GM19240 (cell line): ENCODE data around the gene CPN2.

Experiments used
- DNase-seq: peaks from one replicate; pipeline ENCODE4 v3.0.0; 2011; ENCODE audit warnings: low spot score; ENCODE audit not compliant: insufficient read length

Gene CPN2

DNA sequence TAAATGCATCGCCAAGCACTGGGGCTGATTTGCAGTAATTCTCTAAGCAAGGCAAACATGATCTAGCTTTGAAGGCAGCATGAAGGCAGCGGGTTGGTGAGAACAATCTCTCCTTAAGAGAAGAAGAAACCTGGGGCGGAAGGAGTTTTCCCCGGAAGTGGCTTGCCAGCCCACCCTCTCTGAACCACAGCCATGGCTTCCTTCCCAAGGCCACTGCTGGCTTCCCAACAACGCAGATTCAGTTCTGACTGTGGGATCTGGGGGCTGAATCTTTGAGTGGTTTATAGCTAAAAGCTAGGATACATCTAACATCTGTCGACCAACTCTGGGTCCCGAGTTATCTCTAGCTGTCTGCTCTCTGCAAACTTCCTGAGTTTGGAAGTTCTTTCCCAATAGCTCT, 4.3 kb upstream of the CPN2 start:
- DNase-seq: no peak

DNA sequence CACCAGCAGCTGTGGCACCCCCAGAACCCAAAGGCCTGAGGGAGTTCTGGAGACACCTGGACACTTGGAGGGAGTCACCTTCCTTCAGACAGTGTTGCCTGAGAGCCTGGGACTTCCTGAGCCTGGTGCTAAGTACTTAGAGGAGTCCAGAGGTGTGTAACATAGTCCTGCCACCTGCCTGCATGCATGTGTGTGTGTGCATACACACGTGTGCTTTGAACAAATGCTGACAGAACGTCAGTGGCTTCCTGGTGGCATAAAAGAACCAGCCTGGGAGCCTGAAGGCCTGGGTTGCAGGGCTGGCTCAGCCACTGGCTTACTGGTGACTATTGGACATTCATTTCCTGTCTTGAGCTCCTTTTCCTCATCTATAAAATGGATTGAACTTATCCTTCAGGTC, 3.2 kb upstream of the CPN2 start:
- no peak for DNase-seq

DNA sequence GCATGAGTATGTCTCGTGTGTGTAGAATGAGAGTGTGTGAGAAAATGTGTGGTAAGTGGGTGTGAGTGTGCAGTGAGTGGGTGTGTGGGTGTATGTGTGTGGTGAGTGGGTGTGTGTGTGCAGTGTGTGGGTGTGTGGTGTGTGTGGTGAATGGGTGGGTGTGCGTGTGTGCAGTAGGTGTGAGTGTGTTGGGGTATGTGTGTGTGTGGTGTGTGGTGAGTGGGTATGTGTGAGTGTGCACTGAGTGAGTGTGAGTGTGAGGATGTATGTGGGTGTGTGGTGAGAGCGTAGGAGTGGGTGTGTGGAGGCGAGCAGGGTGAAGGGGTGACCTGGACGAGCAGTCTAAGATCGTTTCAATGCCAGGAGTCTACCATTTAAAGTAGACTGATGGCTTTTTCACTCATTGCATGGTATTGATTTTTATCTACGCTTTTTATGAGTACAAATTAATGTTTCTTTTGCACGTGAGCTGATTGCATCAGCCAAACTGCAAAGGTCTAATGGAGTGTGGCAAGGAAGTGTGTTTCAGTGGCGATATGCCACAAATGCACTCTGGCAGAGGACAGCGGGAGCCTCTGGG, 1.6 kb upstream of the CPN2 start:
- DNase-seq: no peak

DNA sequence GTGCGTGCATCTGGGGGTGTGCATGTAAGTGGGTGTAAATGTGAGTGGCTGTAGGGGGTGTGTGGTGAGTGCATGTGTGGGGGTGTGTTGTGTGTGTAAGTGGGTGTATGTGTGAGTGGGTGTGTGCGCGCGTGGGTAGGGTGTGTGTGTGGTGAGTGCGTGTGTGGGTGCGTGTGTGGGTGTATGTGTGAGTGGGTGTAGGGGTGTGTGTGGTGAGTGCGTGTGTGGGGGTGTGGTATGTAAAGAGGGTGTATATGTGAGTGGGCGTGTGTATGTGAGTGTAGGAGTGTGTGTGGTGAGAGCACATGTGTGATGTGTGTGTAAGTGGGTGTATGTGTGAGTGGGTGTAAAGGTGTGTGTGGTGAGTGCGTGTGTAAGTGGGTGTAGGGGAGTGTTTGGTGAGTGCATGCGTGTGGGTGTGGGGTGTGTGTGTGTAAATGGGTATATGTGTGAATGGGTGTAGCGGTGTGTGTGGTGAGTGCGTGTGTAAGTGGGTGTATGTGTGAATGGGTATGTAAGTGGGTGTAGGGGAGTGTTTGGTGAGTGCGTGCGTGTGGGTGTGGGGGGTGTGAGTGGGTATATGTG, 916 bp upstream of the CPN2 start:
- no peak for DNase-seq

DNA sequence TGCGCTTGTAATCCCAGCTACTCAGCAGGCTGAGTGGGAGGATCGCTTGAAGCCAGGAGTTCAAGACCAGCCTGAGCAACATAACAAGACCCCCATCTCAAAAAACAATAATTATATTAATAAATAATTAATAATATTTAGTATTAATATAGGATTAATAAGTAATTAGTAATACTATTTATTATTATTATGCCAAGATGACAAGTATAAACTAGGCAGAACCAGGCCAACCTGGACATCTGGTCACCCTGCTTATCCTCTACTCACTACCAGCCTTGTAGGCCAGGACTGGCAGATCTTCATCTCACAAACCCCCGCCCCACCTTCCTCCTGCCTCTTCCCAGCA, 429 bp downstream of the CPN2 start:
- DNase-seq: no peak

DNA sequence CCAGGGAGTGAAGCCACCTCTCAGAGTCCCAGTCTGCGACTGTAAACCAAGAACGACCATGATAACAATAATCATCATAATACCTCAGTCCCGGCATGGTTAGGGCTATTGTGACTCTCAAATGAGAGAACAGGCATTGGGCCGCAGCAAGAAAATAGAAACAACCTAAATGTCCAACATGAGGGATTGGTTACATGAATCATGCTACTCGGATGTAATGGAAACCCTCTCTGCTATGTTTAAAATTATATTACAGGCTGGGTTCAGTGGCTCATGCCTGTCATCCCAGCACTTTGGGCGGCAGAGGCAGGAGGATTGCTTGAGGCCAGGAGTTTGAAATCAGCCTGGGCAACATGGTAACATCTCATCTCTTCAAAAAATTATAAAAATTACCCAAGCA, 2.8 kb downstream of the CPN2 start:
- no peak for DNase-seq

DNA sequence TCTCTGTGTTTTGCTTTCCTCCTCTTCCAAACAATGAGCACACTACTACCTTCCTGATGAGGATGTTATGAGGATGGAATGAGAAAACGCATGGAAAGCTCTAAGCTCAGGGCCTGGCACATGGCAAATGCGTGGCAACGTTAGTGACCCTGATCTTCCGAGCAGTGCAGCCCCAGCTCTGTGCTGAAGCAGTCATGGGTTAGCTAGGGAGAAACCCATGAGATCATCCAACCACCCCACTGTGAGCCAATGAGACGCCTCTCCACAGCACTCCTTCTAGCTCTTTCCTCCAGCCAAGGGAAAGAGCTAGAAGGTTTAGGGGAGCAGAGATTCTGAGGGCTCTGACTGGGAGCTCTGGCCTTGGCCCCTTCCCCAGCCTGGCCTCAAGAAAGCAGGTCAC, 4.5 kb downstream of the CPN2 start:
- DNase-seq: no peak

DNA sequence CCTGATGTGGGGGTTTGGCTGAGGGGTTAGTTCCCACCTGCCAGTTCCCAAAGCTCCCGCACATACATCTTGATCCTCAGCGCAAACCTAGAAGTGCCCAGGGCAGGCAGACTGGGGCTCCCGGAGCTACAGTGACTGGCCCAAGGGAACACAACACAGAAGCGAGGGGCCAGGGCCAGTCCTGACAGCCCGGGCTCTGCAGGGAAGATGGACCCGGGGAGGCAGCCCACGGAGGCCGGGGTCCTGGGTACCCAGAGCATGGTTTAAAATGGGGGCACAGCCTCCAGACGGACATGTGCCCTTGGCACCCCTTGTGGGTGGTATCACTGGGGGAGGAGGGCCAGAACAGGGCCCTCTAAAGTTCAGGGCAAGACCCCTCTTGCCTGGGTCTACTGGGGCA, 5.1 kb downstream of the CPN2 start:
- DNase-seq: no peak

DNA sequence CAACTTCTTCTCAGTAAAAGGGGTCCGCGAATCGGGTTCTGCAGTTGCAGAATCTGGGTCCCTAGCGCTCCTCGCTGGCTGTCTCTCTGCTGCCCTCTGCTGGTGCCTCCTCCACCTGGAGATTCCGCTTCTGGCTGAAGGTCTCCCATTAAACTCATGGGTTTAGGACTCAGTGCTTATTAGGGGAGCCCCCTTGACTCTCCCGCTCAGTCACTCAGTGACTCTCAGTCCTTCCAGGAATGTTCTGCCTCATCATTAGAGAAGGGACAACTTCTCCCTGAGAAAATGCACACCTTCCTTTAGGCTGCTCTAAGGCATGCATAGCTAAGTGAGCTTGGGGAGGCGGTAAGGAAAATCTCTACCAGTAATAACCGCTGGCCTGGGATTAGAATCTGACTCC, 7.1 kb downstream of the CPN2 start:
- DNase-seq: peak; percentile 90

DNA sequence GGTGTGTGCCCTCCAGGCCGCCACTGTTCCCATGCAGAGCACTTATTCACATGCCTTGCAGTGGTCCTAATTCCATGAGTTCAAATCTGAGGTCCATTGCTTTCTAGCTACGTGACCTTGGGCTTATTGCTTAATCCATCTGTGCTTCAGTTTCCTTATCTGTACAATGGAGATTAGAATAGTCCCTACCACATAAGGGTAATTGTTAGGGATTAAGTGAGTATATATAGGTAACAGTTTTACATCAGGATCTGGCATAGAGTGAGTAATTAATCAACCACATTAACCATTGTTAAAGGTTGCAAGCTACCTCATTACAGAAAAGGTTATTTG, 7.6 kb downstream of the CPN2 start:
- no peak for DNase-seq

DNA sequence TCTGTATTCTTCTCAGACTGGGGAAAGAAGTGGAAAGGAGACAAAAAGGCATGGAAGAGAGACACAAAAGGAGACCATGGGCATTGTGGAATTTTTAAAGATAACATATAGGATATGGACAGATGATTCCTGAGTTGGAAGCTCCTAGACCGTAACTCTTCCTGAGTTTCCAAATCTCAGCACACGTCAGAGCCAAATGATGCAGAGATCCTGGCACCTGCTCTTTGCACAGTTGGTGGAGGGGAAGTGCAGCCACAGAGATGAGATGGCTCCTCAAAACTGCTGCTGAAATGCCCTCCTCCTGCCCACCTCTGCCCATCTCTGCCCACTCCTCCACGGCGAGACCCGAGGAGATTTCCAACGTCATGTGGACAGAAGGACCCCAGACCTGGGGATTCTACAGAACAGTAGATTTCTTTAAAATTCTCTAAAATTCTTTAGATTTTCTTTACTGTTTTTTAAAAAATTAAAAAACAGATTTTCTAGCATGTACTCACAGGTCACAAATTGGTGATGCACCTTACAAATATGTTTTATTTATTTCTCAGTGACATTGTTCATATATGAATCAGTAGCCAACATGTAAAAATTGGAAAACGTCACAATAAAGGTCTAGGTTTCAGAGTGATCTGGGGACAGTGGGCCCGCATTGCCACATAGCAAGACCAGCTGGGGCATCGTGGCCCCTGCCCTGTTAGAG, 8.1 kb downstream of the CPN2 start:
- no peak for DNase-seq

DNA sequence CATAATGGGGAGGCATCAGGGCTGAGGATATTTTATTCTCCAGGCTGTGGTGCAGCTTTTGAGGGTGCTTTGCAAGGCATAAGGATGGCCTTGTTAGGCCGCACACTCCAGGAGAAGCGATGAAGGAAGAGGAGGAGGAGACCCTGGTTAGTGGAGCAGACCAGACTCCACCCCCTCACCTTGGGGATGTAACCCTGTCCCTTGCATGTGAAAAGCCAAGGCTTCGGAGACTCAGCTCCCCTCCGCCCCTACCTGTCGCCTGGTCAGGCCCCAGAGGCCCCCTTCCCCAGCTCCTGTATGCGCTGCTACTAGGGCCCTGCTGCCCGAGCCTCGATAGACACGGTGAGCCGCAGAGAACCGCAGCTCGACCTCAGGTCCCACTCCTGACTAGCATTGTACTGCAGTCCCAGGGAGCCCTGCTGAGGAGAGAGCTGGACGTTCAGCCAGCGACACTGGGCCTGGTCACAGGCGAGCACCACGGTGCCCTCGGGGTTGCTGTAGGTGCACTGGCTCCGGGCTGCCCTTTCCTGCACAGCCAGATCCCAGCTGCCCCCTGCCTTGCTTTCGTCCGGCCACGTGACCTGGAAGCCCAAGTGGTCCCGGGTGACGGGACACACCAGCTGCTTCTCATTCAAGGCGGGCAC, 10.2 kb downstream of the CPN2 start:
- DNase-seq: no peak

DNA sequence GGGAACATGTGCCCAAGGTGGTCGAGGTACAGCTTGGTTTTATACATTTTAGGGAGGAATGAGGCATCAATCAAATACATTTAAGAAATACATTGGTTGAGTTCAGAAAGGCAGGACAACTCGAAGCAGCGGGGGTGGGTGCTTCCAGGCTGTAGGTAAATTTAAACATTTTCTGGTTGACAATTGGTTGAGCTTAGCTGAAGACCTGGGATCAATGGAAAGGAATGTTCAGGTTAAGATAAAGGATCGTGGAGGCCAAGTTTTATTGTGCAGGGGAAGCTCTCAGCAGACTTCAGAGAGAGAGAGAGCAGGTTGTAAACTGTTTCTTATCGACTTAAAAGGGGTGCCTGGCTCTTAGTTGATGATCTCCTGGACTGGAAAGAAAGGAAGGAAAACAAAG, 11.3 kb downstream of the CPN2 start:
- no peak for DNase-seq

DNA sequence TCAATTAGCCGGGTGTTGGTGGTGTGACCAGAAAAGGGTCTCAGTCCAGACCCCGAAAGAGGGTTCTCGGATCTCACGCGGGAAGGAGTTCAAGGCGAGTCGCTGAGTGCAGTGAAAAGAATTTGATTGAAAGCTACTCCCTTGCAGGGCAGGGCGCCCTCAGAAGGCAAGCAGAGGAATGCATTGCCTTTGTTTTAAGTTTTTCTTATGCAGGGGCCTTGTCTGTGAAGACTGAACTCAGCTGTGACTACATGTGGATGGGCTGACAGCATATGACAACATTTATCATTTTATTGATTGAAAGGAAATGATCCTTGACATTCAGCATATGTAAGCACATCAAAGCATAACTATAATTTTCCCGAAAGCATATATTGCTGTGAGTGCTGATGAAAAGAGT, 11.8 kb downstream of the CPN2 start:
- DNase-seq: no peak

DNA sequence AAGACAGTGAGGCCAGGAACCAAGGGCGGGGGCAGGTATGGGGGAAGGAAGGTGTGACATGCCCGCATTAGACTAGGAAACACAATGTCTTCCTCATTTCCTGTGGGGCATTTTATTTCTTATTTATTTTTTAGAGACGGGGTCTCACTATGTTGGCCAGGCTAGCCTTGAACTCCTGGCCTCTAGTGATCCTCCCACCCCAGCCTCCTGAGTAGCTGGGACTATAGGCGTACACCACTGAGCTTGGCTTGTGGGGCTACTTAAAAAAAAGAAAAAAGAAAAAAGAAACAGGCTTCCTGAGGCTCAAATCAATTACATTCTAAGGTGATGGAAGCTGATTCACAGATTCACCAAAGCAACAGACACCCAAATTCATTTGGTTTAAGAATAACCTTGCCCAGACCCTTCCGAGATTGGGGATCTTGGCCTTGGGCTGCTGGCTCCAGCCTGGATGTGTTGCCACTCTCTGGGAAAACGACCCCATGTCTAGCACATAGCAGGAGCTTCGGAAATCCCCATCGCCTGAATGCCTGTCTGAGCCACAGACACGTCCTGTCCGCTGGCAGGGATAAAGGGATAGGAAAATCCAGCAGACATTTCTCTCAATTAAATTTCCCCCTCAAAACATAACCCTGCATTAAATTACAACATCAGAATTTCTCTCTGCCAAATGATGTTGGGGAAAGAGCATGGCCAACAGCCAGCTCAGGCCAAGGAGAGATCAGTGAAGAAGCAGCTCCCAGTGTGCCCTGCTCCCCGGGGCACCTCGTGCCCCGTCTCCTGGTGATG, 13.0 kb downstream of the CPN2 start:
- DNase-seq: no peak

DNA sequence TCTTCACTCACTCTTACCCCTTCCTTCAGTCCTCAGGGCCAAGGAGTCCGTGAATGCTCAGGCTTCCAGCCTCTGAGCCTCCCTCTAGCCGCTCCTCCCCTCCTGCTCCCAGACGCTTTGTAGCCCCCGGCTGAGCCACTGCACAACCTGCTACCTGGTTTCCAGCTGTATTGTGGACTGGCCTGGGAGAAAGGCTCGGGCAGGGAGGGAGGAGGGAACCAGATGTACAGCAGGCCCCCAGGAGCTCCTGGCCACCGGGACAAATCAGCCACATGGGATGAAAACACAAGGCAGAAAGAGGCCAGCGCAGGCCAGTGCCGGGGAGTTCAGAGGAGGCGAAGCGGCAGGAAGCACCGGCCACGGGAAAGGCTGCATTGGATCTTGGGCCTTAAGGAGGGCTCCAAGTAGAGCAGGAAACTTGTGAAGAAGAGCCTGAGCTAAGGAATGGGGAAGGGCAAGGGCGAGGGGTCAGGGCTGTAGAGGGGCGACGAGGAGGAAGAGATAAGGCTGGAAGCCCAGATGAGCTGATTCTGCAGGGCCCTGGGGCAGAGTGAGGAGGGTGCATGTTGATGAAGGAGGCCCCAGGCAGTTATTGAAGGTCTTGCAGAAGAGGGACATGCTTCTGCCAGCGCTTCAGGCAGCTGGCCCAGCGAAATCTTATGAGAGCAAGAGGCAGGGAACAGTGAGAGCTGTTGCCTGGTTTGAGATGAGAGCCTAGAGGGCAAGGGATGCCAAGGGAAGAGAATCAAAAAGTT, 14.3 kb downstream of the CPN2 start:
- DNase-seq: no peak

DNA sequence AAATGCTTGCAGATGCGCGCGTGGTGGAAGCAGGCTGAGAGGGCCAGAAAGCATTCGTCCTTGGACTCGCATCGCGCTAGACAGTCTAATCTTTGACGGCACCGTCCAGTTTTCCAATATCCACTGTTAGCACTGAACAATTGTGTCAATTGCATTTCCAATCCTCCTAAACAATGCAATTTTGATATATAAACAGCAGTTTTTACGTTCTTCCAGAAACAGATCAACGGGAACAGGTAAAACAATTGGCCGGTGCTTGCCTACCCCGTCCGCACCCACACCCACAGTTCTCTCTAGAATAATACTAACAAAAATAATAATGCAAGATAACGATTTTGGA, 17.2 kb downstream of the CPN2 start:
- no peak for DNase-seq

DNA sequence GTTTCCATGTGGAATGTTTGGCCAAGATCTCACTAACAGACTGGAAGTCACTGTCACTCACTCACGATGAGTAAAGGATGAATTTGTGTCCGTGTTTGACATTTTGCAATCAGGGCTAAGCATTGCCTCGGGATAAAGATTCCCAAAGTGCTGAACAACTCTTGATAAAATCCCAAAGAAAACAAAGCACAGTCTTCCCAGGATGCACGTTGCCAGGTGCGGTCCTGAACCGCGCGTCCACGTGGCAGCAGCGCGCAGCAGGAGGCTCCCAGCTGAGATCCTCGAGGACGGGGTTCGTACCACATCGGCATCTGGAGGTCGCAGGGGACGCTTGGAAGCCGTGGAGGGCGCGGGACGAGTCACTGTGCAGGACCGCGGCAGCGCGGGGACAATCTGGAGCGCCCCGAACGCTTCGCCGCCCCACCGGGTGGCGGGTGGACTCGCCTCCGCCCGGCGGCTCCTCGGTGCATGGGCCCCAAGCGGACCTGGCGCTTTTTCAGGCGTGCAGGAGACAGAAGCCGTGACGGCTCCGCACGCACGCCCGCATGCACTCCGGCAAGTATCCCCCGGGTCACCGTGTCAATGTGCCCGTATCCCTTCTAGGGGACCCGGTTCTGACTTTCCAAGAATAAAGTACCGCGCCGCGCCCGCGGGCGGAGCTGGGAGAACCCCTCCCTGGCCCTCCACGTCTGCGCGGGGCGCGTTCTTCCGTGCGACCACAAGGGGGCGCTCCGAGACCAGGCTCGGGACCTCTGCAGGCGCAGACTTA, 17.7 kb downstream of the CPN2 start:
- DNase-seq: peak; percentile 65

DNA sequence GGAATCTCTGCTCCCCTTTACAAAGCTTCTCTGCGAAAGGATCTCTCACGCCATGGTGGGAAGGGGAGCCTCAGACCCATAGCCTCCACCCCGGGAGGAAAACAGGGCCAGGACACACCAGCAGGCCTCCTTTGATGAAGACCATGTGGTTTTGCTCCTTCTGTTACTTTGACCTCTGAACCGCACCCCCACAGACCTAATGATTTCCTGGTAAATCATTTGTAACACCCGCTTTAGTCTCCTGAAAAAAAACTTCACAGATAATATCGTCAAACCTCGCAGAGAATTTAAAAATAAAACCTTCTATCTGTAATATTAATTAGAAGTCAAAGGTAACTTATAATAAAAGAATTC, 18.3 kb downstream of the CPN2 start:
- no peak for DNase-seq

DNA sequence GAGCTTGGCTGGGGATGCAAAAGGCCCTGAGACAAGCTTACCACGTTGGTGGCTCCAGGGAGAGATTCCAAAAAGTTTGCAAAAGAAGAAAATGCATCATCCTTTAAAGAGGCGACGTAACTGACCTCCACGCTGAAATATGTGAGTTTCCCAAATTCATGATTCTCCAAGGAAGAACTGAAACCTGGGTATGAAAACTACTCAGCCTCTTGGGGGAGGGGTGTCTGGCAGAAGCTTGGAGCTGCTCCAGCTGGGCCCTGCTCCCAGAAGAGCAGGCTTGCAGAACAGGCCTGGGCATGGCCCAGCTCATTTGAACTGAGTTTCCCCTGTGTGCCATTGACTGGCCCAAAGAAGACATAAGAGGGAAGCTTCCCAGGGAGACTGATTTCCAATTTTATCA, 20.5 kb downstream of the CPN2 start:
- DNase-seq: no peak

DNA sequence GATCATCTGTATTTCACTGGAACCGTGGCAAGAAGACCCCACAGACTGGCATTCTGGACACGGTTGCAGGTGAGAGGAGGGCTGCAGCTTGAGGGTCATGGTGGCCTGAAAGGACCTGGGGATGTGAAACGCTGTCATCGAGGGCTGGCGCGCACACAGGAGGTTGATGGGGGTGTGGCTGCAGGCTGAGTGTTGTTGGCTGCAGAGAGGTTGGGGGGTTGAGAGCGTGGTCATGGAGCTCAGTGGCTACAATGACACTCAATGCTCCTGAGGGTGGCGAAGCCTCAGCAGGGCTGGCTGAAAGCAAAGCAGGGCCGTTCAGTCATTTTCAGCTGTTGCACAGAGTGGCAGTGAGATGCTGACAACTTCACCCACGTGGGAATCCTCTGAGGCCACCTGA, 21.0 kb downstream of the CPN2 start:
- DNase-seq: no peak
